ENCODE measurements around the gene APOBEC3B.

APOBEC3B gene

GRCh38 chr22:38950527-38951295, 31.4 kb upstream of the APOBEC3B start:
- H2AFZ ChIP-seq (ENCODE audit: low read length): no peak overlapping the region
- no peak overlapping the region for H3K9ac ChIP-seq (ENCODE audit: low read length)
- no peaks in the 10 kb centered on the region for H3K79me2 ChIP-seq (ENCODE audit: insufficient read depth, low read length)
- no peaks in the 10 kb centered on the region for H3K9me2 ChIP-seq (ENCODE audit: low read depth, low read length)
- H3F3A ChIP-seq (ENCODE audit: insufficient read depth, low read length): no peaks in the 10 kb centered on the region
- peaks cover 5% of the 10 kb centered on the region; the same call in 1 of the 2 replicates for H3K27me3 ChIP-seq (ENCODE audit: insufficient read depth, low read length)
- no peaks in the 10 kb centered on the region for H4K20me1 ChIP-seq (ENCODE audit: insufficient read depth, low read length)
- no peaks in the 10 kb centered on the region for H3K9me3 ChIP-seq (ENCODE audit: low read length)
- no peak overlapping the region for H3K27ac ChIP-seq (ENCODE audit: low read depth, low read length, poor library complexity, severe bottlenecking)
- no peak overlapping the region for H3K4me2 ChIP-seq (ENCODE audit: low read length)
- H3K4me1 ChIP-seq (ENCODE audit: insufficient read depth, low read length, severe bottlenecking): no peaks in the 10 kb centered on the region
- no peaks in the 10 kb centered on the region for H3K36me3 ChIP-seq (ENCODE audit: insufficient read depth, low read length)
- no peak overlapping the region for H3K4me3 ChIP-seq (ENCODE audit: low read depth, low read length, poor library complexity, severe bottlenecking)
- TF ChIP-seq EZH2 (IDR thresholded peaks at IDR 0.05; ENCODE audit: borderline replicate concordance, low read length): no peak
- TF ChIP-seq, protein P1, sequence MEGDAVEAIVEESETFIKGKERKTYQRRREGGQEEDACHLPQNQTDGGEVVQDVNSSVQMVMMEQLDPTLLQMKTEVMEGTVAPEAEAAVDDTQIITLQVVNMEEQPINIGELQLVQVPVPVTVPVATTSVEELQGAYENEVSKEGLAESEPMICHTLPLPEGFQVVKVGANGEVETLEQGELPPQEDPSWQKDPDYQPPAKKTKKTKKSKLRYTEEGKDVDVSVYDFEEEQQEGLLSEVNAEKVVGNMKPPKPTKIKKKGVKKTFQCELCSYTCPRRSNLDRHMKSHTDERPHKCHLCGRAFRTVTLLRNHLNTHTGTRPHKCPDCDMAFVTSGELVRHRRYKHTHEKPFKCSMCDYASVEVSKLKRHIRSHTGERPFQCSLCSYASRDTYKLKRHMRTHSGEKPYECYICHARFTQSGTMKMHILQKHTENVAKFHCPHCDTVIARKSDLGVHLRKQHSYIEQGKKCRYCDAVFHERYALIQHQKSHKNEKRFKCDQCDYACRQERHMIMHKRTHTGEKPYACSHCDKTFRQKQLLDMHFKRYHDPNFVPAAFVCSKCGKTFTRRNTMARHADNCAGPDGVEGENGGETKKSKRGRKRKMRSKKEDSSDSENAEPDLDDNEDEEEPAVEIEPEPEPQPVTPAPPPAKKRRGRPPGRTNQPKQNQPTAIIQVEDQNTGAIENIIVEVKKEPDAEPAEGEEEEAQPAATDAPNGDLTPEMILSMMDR (IDR thresholded peaks at IDR 0.05; ENCODE audit: low read length): no peak

DNA sequence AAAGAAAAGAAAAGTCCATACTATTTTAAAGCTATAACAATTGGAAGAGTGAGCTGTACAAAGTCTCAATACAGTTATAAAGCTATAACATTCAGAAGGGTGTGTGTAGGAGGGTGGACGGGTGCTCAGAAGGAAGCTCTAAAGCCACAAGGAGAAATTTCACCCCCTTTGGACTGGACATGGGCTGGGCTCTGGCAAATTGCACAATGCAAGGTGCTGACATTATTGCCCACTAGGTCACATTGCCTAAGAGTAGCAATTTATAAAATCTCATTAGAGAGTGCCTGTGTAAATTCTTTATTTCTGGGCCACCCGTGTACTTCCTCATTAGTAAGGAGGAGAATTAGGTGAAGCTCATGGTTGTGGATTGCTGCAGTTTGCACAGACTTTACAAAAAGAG, 30.4 kb upstream of the APOBEC3B start:
- Histone ChIP-seq H3K4me2 (ENCODE audit: low read length) (no peak overlapping the region), H3K36me3 (ENCODE audit: insufficient read depth, low read length) (no peaks in the 10 kb centered on the region), H3K4me3 (ENCODE audit: low read depth, low read length, poor library complexity, severe bottlenecking) (no peak overlapping the region), H3K9me2 (ENCODE audit: low read depth, low read length) (no peaks in the 10 kb centered on the region), H3K4me1 (ENCODE audit: insufficient read depth, low read length, severe bottlenecking) (no peaks in the 10 kb centered on the region), H3F3A (ENCODE audit: insufficient read depth, low read length) (no peaks in the 10 kb centered on the region), H3K79me2 (ENCODE audit: insufficient read depth, low read length) (no peaks in the 10 kb centered on the region), H3K9me3 (ENCODE audit: low read length) (no peaks in the 10 kb centered on the region), H3K27ac (ENCODE audit: low read depth, low read length, poor library complexity, severe bottlenecking) (no peak overlapping the region), H3K27me3 (ENCODE audit: insufficient read depth, low read length) (peaks cover 5% of the 10 kb centered on the region; the same call in 1 of the 2 replicates), H2AFZ (ENCODE audit: low read length) (no peak overlapping the region), H4K20me1 (ENCODE audit: insufficient read depth, low read length) (no peaks in the 10 kb centered on the region), H3K9ac (ENCODE audit: low read length) (no peak overlapping the region)
- TF ChIP-seq EZH2 (IDR thresholded peaks at IDR 0.05; ENCODE audit: borderline replicate concordance, low read length): no peak
- TF ChIP-seq, protein P1 (IDR thresholded peaks at IDR 0.05; ENCODE audit: low read length): no peak

DNA sequence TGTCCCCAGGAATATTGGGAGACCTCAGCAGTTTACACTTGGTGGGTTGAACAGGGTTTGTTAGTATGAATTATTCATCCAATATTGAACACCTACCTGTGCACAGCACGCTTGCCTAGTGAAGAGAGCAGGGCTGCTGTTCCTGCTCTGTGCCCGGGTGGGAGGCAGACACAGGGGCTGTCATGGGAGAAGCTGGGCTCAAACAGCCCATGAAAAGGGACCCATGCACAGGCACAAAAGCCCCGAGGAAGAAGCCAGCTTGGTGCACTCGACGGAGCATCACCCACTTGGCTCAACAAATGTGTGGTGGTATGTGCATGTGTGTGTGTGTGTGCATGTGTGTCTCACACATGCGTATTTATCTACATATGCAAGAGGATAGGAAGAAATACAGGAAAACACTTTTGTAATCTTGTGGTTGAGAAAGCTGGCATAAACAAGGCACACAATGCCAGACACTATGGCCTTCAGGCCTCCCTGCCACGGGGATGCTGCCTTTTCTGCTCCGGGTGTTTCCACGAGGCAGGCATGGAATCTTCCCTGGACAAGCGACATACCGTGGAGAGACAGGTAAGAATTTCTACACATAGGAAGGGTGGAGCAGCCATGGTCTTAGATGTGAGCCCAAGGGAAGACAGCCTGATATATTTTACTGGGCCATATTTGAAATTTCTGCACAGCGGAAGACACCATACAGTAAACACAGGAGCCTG, 29.7 kb upstream of the APOBEC3B start:
- Histone ChIP-seq H3K27ac (ENCODE audit: low read depth, low read length, poor library complexity, severe bottlenecking) (no peak overlapping the region), H3K9me3 (ENCODE audit: low read length) (no peaks in the 10 kb centered on the region), H2AFZ (ENCODE audit: low read length) (no peak overlapping the region), H3F3A (ENCODE audit: insufficient read depth, low read length) (no peaks in the 10 kb centered on the region), H3K9ac (ENCODE audit: low read length) (no peak overlapping the region), H4K20me1 (ENCODE audit: insufficient read depth, low read length) (no peaks in the 10 kb centered on the region), H3K4me1 (ENCODE audit: insufficient read depth, low read length, severe bottlenecking) (no peaks in the 10 kb centered on the region), H3K36me3 (ENCODE audit: insufficient read depth, low read length) (no peaks in the 10 kb centered on the region), H3K4me3 (ENCODE audit: low read depth, low read length, poor library complexity, severe bottlenecking) (no peak overlapping the region), H3K4me2 (ENCODE audit: low read length) (no peak overlapping the region), H3K79me2 (ENCODE audit: insufficient read depth, low read length) (no peaks in the 10 kb centered on the region), H3K27me3 (ENCODE audit: insufficient read depth, low read length) (peaks cover 5% of the 10 kb centered on the region; the same call in 1 of the 2 replicates), H3K9me2 (ENCODE audit: low read depth, low read length) (no peaks in the 10 kb centered on the region)
- no peak for TF ChIP-seq EZH2 (IDR thresholded peaks at IDR 0.05; ENCODE audit: borderline replicate concordance, low read length)
- TF ChIP-seq, protein P1 (IDR thresholded peaks at IDR 0.05; ENCODE audit: low read length): no peak

Data from OCI-LY1 (cell line).